ENCODE results near the gene DDR1.
"Not testable (repeated sequence)": the region's sequence is repeated elsewhere in the genome, so short reads cannot be mapped to it uniquely, and the experiment has no call there.

Gene DDR1

DNA sequence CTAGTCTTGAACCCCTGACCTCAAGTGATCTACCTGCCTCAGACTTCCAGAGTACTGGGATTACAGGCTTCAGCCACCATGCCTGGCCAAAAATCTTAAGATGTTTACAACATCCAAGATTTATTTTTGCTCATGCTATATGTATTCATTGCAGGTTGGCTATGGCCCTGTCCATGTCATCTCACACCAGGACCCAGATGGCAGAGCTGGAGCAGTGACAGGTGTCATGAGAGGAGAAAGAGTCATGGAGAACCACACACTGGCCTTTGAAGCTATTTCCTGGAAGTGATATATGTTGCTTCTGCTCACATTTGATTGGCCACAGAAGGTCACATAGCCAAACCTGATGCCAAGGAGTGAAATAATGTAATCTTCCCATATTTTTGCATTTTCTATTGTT lies 13.8 kb upstream of the DDR1 start:
- TF ChIP-seq, protein P1, sequence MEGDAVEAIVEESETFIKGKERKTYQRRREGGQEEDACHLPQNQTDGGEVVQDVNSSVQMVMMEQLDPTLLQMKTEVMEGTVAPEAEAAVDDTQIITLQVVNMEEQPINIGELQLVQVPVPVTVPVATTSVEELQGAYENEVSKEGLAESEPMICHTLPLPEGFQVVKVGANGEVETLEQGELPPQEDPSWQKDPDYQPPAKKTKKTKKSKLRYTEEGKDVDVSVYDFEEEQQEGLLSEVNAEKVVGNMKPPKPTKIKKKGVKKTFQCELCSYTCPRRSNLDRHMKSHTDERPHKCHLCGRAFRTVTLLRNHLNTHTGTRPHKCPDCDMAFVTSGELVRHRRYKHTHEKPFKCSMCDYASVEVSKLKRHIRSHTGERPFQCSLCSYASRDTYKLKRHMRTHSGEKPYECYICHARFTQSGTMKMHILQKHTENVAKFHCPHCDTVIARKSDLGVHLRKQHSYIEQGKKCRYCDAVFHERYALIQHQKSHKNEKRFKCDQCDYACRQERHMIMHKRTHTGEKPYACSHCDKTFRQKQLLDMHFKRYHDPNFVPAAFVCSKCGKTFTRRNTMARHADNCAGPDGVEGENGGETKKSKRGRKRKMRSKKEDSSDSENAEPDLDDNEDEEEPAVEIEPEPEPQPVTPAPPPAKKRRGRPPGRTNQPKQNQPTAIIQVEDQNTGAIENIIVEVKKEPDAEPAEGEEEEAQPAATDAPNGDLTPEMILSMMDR (IDR thresholded peaks at IDR 0.05; ENCODE audit: insufficient read depth, low read depth, low read length, missing control alignments) = no peak
- no peak for DNase-seq (ENCODE audit: low read depth)
- no peak overlapping the region for H3K4me3 ChIP-seq (ENCODE audit: low read depth, low read length)

- H3K4me3 ChIP-seq (ENCODE audit: low read depth, low read length) = no peak overlapping the region
- no peak for DNase-seq (ENCODE audit: low read depth)
- TF ChIP-seq, protein P1 (IDR thresholded peaks at IDR 0.05; ENCODE audit: insufficient read depth, low read depth, low read length, missing control alignments) = no peak
Measured at GRCh38 chr6:30871592-30872183, 12.6 kb upstream of the DDR1 start.

- no peak overlapping the region for H3K4me3 ChIP-seq (ENCODE audit: low read depth, low read length)
- DNase-seq (ENCODE audit: low read depth) = no peak
- TF ChIP-seq, protein P1 (IDR thresholded peaks at IDR 0.05; ENCODE audit: insufficient read depth, low read depth, low read length, missing control alignments) = no peak
Measured at GRCh38 chr6:30873137-30873640, 11.1 kb upstream of the DDR1 start.

DNA sequence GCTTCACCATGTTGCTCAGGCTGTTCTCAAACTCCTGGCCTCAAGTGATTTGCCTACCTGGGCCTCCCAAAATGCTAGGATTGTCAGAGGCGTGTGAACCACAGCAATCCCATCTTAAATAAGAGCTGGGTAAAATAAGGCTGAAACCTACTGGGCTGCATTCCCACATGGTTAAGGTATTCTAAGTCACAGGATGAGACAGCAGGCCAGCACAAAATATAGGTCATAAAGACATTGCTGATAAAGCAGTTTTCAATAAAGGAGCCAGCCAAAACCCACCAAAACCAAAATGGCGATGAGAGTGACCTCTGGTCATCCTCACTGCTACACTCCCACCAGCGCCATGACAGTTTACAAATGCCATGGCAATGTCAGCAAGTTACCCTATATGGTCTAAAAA lies 10.5 kb upstream of the DDR1 start:
- DNase-seq (ENCODE audit: low read depth); H3K4me3 ChIP-seq (ENCODE audit: low read depth, low read length): not testable (repeated sequence)

DNA sequence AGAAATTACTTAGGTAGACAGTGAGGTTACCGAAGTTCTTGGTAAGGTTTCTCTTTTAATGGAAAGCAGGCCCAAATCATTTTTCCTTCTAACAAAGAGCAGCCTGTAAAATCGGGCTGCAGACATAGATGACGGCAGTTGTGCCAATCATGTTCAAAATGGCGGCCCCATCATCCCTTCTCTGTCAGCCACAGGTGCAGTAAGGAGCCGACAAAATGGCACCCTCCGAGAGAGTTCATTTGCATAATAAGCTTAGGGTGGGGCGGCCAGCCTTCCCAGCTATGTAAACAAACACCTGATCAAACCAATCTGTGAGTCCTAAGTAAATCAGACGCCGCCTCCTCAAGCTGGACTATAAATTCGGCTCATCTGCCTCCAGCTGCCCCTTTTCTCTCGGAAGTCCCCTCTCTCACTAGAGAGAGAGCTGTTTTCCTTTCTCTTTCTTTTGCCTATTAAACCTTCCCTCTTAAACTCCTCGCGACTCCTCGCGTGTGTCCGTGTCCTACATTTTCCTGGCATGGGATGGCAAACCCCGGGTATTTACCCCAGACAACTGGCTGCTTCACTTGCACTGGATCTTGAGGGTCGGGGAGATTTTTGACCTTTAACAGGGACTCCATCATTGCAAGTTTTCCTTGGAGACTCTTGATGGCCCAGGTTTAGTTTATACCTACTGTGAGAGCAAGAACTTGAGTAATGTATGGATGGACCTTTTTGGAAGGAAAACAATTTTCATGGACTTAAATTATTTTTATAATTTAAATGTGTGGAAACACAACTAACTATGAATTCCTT lies 8.9 kb upstream of the DDR1 start:
- DNase-seq (ENCODE audit: low read depth) = no peak
- TF ChIP-seq, protein P1 (IDR thresholded peaks at IDR 0.05; ENCODE audit: insufficient read depth, low read depth, low read length, missing control alignments) = no peak
- H3K4me3 ChIP-seq (ENCODE audit: low read depth, low read length) = no peak overlapping the region

DNA sequence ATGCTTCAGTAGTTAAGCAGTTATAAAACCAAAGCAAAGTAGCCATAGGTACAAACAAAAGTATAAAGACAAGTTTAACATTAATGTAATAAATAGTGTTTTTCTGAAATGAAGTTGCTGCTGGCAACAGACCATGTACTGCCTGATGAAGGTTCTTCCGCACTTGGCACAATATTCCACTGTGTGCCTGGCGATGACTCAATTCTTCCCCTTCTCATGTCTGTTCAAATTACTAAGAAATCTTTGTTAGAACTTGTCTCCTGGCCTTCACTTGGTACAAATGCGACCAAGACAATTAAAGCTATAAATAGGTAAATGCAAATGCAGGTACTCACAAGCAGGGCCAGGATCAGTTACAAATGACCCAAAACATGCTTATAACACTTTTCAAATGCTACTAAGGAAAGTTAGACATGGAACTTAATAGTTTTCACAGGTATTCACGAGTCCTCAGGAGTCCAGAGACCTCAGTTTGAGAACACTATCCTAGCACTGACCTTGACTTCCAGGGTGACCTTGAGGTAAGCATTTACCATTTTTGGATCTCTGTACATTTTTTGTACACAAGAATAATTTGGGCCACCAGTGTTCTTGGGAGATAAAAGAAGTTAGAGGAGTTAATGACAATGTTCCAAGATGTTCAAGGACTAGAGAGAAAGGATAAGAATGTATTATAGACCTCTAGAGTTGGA lies 8.1 kb upstream of the DDR1 start:
- TF ChIP-seq, protein P1 (IDR thresholded peaks at IDR 0.05; ENCODE audit: insufficient read depth, low read depth, low read length, missing control alignments) = no peak
- H3K4me3 ChIP-seq (ENCODE audit: low read depth, low read length) = no peak overlapping the region
- peak; percentile 52 for DNase-seq (ENCODE audit: low read depth)

Data from GM12865 (cell line).